GM18511 (cell line): ENCODE results near the gene GSDME.

Experiments
- ATAC-seq: cut with Tn5 transposase; IDR thresholded peaks from one replicate; pipeline ENCODE4 v1.9.1; 2021; ENCODE audit warnings: mild to moderate bottlenecking, moderate library complexity; ENCODE audit not compliant: unreplicated experiment

GSDME gene

DNA sequence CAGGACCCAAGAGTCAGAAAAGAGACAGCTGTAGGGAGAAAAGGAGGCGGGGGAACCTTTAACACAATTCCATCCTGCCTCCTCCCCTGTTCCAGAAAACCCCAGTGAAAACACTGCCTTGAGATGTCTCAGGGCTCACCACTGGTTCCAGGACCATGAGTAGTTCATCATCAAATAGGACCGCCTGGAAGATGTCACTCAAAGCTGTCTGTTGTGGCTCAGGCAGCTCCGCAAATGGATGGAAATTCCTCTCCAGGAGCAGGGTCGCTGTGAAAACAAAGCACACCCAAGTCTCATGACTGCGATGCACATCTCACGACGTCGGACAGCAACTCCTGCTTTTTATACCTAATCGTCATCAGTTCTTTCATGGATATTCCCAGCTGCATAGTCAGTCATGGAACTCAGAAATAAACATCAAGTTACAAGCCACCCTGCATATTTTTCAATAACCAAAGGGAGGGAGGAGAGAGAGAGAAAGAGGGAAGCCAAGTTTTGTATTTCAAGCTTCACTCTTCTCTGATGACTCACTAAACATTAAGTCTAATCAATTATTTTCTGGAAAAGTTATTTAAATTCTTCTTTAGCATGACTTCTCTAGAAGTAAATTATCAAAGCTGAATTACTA is 49.2 kb downstream of the GSDME start:
- no peak for ATAC-seq

- no peak for ATAC-seq
Observed at GRCh38 chr7:24706211-24707170, 50.8 kb downstream of the GSDME start.

GRCh38 chr7:24705461-24705954 is 51.8 kb downstream of the GSDME start:
- ATAC-seq = no peak

DNA sequence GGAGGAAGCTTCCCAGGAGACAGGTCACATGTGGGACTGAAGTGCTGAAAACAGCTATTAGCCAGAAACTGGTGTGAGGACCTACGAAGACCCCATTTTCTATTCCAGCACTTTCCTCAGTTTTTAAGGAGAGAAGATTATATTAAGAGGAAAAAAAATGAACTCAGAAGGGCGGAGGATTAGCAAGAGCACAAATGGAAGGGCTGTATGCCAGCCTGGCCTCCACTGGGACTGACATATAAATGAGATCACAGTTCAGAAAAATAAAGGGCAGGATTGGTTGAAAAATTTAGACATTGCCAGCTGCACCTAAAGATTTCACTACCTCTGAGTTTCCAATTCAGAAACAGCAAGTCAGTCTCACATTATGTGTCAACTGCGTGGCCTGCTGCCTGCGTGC is 53.0 kb downstream of the GSDME start:
- ATAC-seq = no peak

- no peak for ATAC-seq
Observed at GRCh38 chr7:24703296-24703695, 54.0 kb downstream of the GSDME start.

GRCh38 chr7:24702755-24703154 is 54.5 kb downstream of the GSDME start:
- no peak for ATAC-seq

DNA sequence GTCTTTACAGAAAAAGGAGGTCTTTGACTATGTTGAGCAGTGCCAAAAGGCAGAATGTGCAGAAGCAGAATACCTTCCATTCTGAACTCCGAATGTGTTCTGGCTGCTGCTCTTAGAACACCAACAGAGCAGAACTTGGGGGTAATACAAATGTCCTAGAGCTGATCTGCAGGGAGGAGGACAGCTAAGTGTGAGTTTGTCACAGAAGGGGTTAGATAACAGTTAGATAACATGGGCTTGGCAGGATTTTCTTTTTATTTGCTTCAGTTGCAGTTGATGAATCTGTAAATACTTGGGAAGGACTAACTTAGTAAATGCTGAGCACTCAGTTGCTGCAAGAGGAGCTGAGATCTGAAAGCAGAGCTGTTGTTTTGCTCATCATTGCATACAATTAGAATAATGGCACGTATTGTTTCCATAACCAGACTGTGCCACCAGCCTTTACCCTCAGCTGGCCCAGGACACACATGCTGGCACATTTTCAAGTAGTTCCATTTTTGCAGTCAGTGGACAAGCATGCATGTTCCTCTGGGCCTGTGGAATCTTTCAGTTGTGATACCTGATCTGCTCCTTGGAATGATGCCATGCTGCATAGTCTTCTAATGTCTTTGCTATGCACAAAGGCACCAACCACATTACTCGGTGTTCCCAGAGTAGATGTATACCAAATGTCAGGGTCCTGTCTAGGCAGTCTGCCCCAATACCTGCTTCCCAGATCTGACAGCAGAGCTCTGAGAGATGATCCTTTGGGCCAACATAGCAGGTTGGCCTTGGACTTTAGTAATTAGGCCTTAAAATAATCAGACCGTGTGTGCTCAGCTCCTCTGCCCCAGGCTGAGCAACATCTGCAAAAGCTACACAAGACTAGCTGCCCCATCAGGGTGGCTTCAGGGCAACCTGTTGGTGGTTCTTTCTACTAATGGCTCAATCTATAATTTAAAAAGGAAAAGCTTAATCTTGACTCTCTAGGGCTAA is 55.7 kb downstream of the GSDME start:
- ATAC-seq = no peak

GRCh38 chr7:24700521-24701260 is 56.6 kb downstream of the GSDME start:
- ATAC-seq = no peak

- no peak for ATAC-seq
Observed at GRCh38 chr7:24698531-24699266, 58.6 kb downstream of the GSDME start.

- no peak for ATAC-seq
Observed at GRCh38 chr7:24697416-24697815, 59.8 kb downstream of the GSDME start.

GRCh38 chr7:24692592-24692991 is 64.7 kb downstream of the GSDME start:
- ATAC-seq = no peak

- no peak for ATAC-seq
Observed at GRCh38 chr7:24690251-24690650, 67.0 kb downstream of the GSDME start.

GRCh38 chr7:24685708-24686107 is 71.6 kb downstream of the GSDME start:
- no peak for ATAC-seq

- ATAC-seq = no peak
Observed at GRCh38 chr7:24670782-24671181, 86.5 kb downstream of the GSDME start.

DNA sequence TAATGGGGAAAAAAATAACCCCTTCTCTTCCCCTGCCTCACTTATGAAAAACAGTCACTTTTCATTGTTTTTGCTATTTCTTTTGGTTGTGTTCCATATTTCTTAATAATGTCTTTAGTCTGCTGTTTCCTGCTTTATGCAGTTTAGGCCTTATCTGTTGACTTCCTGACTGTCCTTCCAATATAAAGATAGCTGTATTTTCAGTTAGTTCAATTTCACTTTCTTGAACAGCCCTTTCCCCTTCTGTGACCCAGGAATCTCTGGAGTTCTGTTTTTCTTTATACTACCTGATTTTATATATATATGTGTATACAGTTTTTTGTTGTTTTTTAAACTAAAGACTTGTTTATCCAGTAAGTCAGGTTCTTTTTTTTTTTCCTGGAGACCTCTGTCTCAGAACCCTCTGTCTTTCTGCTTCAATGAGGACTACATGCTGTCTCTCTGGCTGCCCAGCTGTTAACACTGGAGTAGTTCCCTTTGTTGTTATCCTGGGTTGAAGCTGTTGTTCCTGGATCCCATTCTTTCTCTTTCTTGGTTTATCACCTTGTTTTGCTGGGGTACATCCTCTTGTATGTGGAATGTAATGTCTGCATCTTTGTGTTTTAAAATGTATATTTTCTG is 87.2 kb downstream of the GSDME start:
- no peak for ATAC-seq

DNA sequence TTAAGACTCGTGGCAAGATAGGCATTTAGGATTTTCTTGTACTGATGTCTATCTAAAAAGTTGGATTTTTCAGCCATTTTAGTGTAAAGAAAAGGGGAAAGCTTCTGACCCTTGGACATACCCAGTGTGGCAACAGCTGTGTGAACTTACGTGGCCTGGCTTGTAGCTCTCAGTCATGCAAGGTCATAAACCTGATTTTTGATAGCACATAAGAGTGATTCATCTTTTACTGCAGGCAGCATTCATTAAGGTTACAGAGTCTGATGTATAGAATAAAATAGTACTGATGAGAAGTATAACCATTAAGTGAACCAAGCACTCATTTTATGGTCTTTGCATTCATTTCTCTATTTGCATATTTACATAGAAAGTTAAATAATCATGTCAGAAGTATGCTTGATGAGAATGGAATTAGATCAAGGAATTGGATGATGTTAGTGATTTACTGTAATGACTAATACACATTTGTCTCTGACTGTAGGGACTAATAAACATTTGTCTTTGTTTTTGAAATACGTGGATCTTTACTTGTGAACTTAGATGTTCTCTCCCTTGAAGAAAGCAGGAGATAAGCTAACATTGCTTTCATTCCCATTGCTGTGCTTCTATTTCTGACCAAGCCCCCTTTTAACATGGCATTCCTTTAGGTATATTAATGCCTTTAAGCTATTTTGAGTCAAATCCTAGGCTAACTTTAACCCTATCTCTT is 88.2 kb downstream of the GSDME start:
- ATAC-seq = no peak

GRCh38 chr7:24665564-24666294 is 91.5 kb downstream of the GSDME start:
- no peak for ATAC-seq

DNA sequence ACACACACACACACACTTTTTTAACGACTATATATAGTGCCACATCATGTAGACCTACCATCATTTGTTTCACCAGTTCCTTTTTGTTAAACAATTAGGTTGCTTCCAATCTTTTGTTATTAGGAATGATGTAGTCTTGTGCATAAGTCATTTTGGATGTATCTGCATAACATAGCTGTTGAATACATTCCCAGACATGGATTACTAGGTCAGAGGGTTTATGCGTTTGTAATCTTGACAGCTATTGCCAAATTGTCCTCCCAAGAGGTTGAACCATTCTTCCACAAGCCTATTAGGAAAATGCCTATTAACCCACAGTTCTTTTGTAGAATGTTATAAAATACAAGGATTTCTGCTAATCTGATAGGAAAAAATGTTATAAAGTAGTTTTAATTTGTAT is 96.7 kb downstream of the GSDME start:
- no peak for ATAC-seq
